Right renal cortex interstitium (tissue), 3 donors: ENCODE results near the gene PIP4K2A. TPM values are rescaled to one million over a fixed set of nuclear protein-coding genes. Genes with fewer than 3 reads are reported as not detected.
"Not testable (repeated sequence)": the region's sequence is repeated elsewhere in the genome, so short reads cannot be mapped to it uniquely, and the experiment has no call there.

ENCODE experiments used
- DNase-seq, 3 donors: peaks; one replicate each; pipeline ENCODE4 v3.0.0-alpha.2; 2013; ENCODE audit warnings: low read depth in 3 of 3, low spot score in 2 of 3
- polyA plus RNA-seq, 3 donors: library from polyadenylated mRNA; unstranded; fragments of 120-200 nt; gene quantifications; one replicate each; pipeline ENCODE4 v1.2.1, GENCODE V29; 2013; ENCODE audit not compliant: insufficient read length in 3 of 3

PIP4K2A gene
- polyA plus RNA-seq, 3 donors = 25.9 to 28.9 (median 28.6) TPM

DNA sequence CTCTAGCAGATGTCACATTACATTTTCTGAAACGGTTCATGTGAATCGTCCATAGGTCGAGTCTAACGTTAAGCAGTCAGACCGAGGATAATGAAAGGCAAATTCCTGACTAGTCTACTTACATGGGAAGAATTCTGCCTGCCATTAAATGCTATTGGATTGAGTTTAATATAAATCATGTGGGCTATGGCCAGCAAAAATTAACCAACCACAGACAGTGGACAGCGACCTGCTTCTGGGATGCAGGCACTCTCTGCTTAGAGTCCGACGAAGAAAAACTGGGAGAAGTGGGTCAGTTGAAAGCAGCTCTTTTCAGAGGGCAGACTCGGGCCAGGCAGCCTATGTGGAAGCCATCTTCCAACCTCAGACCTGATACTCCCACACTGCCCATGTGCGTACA lies 16.6 kb downstream of the PIP4K2A start:
- no peak for DNase-seq

DNA sequence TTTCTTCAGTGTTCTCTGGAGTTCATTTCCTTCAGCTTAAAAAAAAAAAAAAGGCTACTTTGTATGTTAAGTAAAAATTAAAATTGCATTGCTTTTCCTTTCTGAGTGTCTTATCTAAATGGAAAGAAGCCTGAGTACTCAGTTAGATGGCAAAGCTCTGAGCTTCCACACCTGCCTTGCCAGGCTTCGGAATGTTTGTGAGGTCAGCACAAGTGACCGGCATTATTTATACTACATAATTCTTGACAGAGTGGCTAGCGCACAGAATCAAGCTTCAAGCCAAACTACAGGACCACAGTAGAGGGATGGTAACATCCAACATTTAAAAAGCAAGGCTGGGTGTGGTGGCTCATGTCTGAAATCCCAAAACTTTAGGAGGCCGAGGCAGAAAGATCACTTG lies 17.3 kb downstream of the PIP4K2A start:
- no peak for DNase-seq

DNA sequence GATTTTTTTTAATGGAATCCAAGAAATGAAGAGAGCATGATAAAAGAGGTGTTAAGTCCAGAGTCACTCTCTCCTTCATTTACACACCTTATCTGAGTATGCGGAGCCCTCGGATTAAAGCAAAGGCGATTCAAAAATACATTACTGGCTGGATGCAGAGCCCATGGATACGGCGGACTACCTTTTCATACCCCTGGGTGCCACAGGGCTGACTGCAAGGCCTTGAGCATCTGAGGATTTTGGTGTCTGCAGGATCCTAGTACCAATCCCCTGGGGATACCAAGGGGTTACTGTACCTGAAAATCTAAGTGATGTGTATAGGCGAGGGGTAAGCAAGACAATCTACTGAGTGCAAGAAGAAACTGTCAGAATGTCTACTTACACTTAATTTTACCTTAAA lies 20.5 kb downstream of the PIP4K2A start:
- no peak for DNase-seq

DNA sequence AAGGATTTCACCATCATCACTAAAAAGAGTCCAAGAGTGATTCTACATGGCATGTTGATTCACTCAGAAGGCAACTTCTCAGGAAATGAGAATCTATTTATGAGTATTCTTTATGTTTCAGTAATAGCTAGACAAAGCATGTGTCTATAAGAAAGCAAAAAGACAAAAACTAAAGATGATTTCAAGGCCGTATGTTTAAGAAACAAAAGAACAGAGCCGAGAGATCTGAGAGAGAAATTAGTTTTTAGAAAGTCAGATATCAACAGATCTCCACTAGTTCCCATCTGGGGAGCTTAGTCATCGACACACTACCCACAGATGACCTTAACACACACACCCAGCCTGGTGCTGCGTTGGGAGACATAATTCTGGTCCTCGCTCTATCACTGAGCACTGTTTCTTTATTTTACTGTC lies 21.0 kb downstream of the PIP4K2A start:
- no peak for DNase-seq

DNA sequence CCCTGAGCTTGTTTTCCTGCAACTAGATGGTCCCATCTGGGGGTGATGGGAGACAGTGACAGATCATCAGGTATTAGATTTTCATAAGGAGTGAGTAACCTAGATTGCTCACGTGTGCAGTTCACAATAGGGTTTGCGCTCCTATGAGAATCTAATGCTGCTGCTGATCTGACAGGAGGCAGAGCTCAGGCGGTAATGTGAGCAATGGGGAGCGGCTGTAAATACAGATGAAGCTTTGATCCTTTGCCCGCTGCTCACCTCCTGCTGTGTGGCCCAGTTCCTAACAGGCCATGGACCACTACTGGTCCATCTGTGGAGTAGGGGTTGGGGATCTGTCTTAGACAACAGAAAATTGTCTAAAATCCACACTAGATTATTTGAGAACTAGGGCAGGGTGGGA lies 22.3 kb downstream of the PIP4K2A start:
- not testable (repeated sequence) for DNase-seq

DNA sequence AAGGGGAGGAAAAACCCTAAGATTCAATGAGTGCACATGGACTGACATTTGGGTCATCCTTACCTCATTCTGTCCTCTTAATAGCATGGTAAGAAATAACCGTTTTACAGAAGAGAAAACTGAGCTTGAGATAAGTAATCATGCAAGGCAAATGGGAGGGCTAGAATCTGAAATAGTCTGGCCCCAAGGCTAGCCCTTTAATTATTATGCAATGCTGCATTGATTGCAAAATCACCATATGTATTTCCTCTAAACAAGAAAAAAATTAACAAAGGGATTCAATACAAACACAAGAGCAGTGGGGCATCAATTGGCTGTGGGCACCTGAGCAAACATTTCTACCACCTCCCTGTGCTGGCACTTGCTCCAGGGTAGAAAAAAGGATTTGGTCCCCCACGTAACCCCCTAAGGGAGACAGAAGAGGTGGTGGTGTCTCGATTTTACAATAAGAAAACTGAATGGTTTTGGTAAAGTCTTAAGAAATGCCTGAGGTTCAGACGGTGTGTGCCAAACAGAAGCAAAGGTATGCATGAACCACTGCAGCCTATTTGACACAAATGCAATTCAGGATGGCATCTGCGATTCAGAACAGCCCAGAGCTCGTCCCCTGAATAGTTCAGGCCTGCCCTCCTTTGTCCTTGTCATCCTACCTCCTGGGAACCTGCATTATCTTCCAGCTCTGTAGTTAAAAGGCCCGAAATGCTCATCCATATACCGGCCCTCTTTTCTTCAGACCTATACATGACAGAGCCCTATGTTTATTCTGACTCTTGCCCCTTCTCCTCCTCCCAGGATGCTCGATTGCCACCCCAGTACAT lies 23.6 kb downstream of the PIP4K2A start:
- DNase-seq = no peak

DNA sequence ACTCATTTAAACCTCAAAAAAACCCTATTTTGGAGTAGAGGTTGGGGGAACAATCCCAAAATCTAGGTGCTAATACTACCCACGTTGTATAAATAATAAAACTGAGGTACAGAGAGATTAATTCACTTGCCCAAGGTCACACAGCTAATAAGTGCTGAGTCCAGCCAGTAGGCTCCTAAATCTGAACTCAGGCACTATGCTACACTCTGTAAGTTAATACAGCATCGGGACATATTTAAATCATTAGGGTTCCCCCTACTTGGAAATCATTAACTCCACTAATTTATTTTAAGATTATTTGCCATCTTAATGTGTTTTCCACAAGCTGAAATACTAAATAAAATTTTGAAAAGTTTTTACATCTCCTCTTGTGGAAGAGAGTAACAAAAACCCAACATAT lies 24.2 kb downstream of the PIP4K2A start:
- no peak for DNase-seq

DNA sequence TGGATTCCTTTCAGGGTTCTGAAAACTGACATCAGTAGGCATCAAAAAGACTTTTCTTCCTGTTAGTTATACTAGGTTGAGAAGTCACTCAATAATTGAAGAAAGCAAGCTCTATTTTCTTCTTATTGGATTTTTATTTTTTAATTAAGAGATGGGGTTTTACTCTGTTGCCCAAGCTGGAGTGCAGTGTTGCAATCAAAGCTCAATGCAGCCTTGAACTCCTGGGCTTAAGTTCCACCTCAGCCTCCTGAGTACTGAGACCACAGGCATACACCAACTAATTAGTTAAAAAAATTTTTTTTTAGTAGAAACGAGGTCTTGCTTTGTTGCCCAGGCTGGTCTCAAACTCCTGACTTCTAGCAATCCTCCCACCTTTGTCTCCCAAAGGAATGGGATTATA lies 28.0 kb downstream of the PIP4K2A start:
- no peak for DNase-seq

DNA sequence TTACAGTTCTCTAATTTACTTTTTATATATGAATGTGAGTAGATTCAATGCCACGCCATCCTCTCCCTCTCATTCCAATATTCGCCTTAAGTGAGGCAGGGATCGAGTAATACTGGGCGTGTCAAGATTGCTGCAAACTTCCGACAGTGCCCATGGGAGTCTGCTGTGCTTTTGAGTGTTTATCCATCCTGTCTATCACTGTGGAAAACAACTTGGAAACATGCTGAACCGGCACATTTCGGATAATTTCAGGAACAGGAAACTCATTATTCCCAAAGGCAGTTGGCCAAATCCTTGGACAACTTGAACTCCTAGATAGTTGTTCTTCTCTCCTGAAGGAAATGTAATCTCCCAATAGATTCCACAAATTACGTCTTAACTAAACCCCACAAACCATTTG lies 28.5 kb downstream of the PIP4K2A start:
- no peak for DNase-seq

DNA sequence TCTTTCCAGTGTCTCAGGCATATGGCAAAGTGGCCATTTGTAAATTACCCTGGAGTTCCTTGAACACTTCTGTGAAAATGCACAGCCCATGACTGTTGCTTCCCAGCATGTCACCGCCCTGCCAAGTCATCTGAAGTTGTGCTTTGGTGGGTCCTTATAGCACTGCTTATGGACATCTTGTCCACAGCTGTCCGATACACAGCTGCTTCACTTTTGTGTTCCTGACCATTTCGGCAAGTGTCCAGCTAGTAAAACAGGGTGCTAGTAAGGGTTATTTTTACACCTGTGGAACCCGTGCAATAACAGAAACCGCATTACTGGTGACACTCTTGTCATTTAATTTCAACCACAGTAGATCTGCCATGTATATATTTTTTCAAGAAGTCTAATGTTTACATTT lies 29.7 kb downstream of the PIP4K2A start:
- no peak for DNase-seq

DNA sequence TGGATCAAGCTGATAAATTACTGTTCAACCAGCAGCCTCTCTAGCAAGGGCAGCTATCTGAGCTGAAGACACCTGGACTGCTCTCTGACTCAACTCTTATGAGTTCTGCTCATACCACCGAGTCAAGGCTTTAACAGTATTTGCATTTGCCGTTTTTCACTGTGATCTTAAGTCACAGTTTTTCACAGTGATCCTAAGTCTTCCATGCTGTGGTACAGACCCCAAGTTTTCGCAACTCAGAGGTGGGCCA lies 31.3 kb downstream of the PIP4K2A start:
- DNase-seq = no peak

DNA sequence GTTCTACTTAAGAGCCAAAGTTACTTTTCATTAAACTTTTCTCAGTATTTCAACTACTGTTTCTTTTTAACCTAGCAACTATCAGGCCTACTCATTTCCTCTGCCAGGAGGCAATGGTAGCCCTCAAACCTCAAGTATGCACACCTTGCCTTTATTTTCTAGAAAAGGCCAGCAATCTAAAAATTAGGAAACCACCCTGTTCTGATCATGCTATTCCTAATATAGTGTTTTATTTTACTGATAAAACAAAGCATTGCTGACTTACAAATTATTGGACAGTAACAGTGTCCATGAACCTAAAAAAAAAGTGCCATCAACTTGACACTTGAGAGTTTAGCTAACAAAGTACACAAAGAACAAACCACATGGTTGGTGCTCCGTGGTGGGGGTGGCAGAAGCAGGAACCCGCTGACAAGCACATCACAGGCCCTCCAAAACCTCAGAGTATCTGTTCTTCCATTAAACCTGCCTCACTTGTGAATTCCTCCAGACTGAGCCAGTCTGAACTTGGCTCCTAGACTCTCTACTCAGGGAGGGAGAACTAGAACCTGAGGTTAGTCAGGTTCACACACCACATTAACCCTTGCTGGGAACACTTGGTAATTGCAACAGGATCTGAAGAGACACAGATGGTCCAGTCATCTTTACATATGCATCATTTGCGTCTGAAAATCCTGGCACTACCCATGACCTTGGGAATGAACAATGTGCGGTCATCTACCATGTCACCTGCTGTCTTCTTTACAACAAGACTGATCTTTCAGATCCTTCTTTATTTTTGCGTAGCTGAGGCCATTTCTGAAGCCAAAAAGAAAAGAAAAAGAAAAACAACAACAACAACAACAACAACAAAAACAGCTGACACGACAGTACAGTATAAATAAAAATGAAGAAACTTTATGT lies 31.9 kb downstream of the PIP4K2A start:
- no peak for DNase-seq

DNA sequence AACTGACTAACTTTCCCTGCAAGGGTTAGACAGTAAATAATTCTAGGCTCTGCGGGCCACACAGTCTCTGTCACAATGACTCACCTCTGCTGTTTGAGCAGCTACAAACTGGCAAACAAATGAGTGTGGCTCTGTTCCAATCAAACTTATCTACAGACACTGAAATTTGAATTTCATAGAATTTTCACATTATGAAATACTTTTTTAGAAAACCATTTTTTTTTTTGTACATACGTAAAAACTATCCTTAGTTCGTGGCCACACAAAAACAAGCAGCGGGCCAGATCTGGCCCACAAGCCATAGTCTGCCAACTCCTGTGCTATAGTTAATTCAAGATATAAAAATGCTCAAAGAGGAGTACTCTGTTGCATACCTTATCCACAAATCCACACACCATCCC lies 32.6 kb downstream of the PIP4K2A start:
- no peak for DNase-seq

DNA sequence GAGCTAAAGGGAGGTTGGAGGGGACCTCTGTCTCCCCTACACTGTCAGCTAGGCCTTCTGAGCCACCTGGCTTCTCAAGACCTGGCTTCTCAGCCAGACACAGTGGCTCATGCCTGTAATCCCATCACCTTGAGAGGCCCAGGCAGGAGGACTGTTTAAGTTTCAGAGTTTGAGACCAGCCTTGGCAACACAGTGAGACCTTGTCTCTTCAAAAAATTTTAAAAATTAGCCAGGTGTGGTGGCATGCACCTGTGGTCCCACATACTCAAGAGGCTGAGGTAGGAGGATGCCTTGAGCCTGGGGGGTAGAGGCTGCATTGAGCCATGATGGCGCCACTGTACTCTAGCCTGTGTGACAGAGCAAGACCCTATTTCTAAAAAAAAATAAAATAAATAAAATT lies 33.1 kb downstream of the PIP4K2A start:
- DNase-seq = no peak

DNA sequence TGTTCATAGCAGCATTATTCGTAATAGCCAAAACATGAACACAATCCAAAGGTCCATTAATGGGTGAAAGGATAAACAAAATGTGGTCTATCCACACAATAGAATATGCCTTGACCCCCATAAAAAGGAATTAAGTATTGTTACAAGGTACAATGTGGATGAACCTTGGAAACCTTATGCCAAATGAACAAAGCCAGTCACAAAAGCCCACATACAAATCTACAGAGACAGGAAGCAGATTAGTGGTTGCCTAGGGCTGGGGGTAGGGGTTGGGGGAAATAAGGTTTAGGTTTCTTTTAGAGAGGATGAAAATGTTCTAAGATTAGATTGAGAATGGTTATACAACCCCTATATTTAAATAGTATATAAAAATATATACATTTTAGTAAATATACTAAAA lies 34.8 kb downstream of the PIP4K2A start:
- no peak for DNase-seq

DNA sequence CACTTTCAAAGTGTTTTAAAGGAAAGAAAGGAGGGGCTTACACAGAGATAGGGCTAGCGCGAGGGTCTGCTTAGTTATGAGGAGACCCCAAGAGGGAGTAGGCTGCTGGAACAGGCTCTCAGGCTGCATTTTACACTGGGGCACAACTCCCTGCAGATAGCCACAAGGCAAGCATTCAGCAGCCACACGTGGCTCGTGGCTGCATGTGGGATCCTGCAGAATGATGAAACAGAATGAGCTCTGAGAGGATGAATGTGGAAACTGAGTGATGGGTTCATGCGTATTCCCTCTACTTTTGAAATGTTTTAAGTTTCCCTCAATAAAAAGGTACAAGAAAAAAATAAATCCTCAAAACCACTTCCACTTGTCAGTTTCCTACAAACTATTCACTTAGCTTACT lies 37.0 kb downstream of the PIP4K2A start:
- no peak for DNase-seq

DNA sequence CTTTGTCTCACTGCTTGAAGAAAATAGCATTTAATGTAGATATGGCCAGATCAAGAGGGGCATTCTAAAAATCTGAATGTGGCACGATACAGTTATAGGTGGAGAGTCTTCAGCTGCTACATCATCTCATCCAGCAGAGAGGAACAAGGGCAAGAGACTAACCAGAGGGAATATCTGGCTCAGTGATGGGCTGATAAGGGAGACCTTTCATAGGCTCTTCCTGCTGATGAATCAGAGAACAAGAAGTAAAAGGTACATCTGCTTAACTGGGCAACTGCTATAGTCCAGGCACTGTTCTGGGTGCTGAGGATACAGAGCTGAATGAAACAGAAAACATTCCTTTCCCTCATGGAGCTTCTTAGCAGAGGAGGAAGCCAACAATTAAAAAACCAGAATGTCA lies 37.9 kb downstream of the PIP4K2A start:
- DNase-seq = no peak

DNA sequence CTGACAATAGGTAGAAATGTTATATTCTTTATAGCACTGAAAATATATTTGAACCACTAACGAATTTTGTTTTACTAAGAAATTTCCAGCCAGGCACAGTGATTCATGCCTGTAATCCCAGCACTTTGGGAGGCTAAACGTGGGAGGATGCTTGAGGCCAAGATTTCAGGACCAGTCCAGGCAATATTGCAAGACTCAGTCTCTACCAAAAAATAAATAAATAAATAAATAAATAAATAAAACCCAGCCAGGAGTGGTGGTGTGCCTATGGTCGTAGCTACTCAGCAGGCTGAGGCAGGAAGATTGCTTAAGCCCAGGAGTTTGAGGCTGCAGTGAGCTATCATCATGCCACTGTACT lies 39.8 kb downstream of the PIP4K2A start:
- no peak for DNase-seq

DNA sequence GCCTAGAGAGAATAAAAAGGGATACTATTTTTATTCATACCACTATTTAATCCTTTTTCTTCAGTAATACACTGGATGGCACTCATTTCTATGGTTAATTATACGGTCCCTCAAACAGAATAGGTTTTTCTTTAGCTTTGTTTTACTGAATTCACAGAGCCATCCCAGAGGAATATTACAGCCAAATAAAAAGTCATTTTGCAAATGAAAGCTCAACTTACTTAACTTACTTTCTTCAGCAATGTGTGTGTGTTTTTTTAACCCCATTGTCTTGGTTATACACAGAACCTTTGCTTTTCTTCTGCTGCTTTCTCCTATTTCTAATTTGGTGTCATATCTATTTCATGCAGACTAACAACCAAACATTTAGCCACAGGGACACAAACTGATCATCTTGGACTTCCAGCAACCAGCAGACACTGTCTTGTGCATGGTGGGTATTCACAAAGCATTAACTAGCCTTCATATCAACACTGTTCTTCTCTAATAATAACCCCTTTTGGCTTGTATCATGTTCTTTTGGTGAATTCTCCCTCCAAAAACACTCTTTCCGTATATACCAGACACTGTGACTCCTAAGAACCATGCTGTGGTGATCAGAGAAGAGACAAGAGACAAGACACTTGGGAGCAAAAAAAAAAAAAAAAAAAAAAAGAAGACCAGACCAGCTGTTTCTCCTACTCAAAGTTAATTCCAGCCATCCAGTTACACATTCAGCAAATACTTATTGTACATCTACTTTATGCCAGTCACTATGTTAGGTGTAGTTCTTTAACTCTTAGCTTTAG lies 40.4 kb downstream of the PIP4K2A start:
- no peak for DNase-seq

DNA sequence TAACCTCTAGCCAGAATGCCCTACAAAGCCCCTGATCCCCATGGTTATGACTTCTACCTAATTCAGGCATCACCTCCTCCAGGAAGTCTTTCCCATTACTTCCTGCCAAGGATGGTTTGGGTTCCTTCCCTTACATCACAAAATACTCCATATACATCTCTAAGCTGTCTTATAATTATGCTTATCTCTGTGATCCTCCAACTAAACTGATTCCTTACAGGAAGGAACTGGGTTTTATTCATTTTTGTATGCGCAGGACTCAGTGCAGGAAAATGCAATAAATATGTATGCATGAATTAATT lies 41.3 kb downstream of the PIP4K2A start:
- DNase-seq = no peak

DNA sequence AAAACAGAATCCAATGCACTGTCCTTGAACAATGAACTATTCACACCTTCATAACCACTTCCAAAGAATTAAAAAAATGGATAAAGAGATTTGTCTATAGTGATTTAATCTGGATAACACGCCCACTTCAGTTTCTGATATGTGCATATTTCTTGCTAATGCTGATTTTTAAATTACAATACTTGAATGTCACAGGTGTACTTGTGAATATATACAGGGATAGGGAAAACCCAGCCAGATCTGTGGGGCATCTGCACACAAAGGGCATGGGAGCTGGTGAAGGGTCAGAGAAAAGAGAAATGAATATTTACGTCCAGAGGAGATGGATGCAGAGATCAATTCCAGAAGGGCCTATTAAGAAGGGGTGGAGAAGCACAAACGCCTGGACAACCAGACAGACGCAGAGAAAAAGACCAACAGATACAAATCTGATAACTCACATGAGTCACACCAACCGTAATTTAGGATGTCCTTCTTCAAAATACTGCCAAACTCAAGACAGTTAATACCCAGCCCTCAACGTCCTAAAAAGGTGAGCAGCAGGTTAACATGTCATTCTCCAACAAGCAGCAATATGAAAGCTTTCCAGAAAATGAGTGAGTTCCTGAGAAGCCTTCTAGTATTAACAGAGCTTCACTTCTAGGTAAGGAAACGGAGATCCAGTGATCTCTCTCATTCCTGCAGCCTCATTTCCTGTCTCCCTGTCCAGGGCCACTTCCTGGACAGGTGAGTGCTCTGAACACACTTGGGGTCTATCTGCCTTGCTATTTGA lies 41.9 kb downstream of the PIP4K2A start:
- no peak for DNase-seq
